ENCODE data around the gene STIMATE.

GRCh38 chr3:52839268-52839575 is 58.1 kb downstream of the STIMATE start:
- TF ChIP-seq CTCF (IDR thresholded peaks at IDR 0.05) (no peak), POLR2A (IDR thresholded peaks at IDR 0.05) (no peak), EP300 (IDR thresholded peaks at IDR 0.05) (no peak)

All from stomach (tissue), 4 donors.